ENCODE data around the gene GGN. TPM values are rescaled to one million over a fixed set of nuclear protein-coding genes. Genes with fewer than 3 reads are reported as not detected.
A peak's percentile ranks its signal among the peaks of the same experiment; 100 is the strongest.

Gene GGN
- total and polyA plus RNA-seq, 9 of the 15 experiments (the other 6 are each of a cell fraction or from before 2014, with no cell fraction given): 0.15 to 0.33 TPM; not detected in 7

GRCh38 chr19:38335949-38336637 is 51.7 kb downstream of the GGN start (continued):
- no peak for TF ChIP-seq THAP12 (CRISPR knock-in tag; IDR thresholded peaks at IDR 0.05)
- TF ChIP-seq ZNF707 (CRISPR knock-in tag; conservative IDR thresholded peaks at IDR 0.05): no peak
- TF ChIP-seq ETS1 (conservative IDR thresholded peaks at IDR 0.05; ENCODE audit: control insufficient read depth, low read depth, low read length): 0 out of 2 replicates have a peak, but pooled peaks have one; percentile 12
- TF ChIP-seq SP2 (IDR thresholded peaks at IDR 0.05; ENCODE audit: extremely low read depth, low read depth, low read length, poor library complexity, severe bottlenecking): no peak
- TF ChIP-seq ZNF165 (CRISPR knock-in tag; IDR thresholded peaks at IDR 0.05; ENCODE audit: borderline replicate concordance): no peak
- TF ChIP-seq BRF1 (IDR thresholded peaks at IDR 0.05; ENCODE audit: borderline replicate concordance, extremely low read depth, insufficient read length): no peak
- TF ChIP-seq PTTG1 (tag; IDR thresholded peaks at IDR 0.05; ENCODE audit: low read depth): no peak
- TF ChIP-seq MCM5 (IDR thresholded peaks at IDR 0.05; ENCODE audit: low read depth): no peak
- no peak for TF ChIP-seq EP300 (IDR thresholded peaks at IDR 0.05; ENCODE audit: low read length)
- TF ChIP-seq SNAPC5 (CRISPR knock-in tag; IDR thresholded peaks at IDR 0.05): no peak
- TF ChIP-seq CHCHD3 (CRISPR knock-in tag; IDR thresholded peaks at IDR 0.05): no peak
- TF ChIP-seq RCOR1 (IDR thresholded peaks at IDR 0.05; ENCODE audit: borderline replicate concordance in 1 of 2, low read depth in 2 of 2, low read length in 2 of 2): no peak; a peak in 1 of 4 replicates
- no peak for TF ChIP-seq PATZ1 (CRISPR knock-in tag; IDR thresholded peaks at IDR 0.05; ENCODE audit: borderline replicate concordance)
- TF ChIP-seq ETV1 (tag; conservative IDR thresholded peaks at IDR 0.05; ENCODE audit: low read depth): peak; percentile 45
- no peak; the same call in 1 of the 2 replicates for TF ChIP-seq SP1 (CRISPR knock-in tag; IDR thresholded peaks at IDR 0.05)

Measured in K562 (cell line).